MV-4-11 (cell line): ENCODE data around the gene PLEKHM2.
"Not testable (repeated sequence)": the region's sequence is repeated elsewhere in the genome, so short reads cannot be mapped to it uniquely, and the experiment has no call there.

ENCODE experiments used
- DNase-seq: peaks from one replicate; lab custom pipeline; 2025; lab: John Stamatoyannopoulos, UW

Gene PLEKHM2

GRCh38 chr1:15676688-15677661, 7.1 kb upstream of the PLEKHM2 start:
- DNase-seq, result no peak

GRCh38 chr1:15678578-15678977, 5.5 kb upstream of the PLEKHM2 start:
- DNase-seq, result peak; percentile 84

- no peak for DNase-seq
Observed at GRCh38 chr1:15680131-15680530, 4.0 kb upstream of the PLEKHM2 start.

DNA sequence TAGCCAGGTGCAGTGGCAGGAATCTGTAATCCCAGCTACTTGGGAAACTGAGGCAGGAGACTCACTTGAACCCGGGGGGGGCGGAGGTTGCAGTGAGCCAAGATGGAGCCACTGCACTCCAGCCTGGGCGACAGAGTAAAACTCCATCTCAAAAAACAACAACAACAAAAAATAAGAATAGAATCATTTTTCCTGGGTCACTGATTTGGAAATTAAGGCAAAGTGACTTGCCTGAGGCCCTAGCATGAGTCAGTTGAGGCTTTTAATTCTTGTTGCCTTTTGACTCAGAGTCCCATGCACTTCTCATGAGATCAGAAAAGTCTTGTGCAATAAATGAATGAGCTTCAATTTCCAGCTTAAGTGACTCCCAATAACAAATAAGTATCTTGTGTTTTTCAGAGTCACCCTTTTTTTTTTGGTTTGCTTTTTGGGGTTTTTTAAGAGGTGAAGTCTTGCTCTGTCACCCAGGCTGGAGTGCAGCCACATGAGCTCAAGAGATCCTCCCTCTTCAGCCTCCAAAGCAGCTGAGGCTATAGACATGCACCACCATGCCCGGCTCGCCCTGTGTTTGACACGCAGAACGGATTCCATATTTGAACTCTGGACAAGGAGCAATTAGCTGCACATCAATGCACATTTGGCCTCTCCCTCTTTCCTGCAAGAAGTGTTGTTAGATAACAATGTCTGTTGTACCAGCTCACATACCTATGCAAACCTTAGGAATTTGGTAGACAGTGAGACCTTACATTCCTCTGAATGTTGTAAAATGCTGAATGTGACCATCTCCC, 3.4 kb upstream of the PLEKHM2 start:
- DNase-seq, result peak; percentile 82

DNA sequence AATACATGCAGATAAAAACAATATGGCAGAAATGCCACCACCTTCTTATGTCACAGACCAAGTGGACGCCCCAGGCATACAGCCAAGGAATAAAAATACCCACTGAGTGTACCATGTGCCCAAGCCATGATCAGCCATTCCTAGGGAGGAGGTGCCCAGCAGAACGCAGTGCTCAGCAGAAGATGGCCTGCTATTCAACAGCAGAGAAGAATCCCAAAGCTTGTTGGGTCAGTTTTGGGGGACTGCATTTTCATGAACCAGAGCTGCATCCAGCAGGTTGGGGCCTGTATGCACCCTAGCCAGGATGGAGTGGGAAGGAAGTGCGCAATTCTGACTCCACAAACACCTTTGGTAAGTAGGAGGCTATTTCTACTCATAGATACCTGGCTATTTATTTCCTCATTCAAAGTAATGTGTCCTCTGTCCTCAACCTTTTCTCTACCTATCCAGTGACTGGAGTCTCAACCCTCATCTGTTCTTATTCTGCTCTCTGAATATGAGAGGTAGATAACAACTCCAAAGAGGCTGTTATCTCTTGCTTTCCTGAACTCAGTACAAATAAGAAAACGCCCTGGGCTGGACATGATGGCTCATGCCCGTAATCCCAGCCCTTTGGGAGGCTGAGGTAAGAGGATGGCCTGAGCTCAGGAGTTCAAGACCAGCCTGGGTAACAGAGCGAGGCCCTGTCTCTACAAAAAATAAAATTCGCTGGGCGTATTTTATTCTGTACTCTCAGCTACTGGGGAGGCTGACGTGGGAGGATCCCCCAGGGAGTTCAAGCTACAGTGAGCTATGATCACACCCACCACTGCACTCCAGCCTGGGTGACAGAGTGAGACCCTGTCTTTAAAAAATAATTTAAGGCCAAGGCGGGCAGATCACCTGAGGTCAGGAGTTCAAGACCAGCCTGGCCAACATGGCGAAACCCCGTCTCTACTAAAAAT, 2.5 kb upstream of the PLEKHM2 start:
- DNase-seq, result no peak

GRCh38 chr1:15682936-15683341, 1.2 kb upstream of the PLEKHM2 start:
- no peak for DNase-seq

- DNase-seq, result no peak
Observed at GRCh38 chr1:15683345-15684039, 628 bp upstream of the PLEKHM2 start.

- no peak for DNase-seq
Observed at GRCh38 chr1:15684468-15685291, 560 bp downstream of the PLEKHM2 start.

- no peak for DNase-seq
Observed at GRCh38 chr1:15685820-15686219, 1.7 kb downstream of the PLEKHM2 start.

DNA sequence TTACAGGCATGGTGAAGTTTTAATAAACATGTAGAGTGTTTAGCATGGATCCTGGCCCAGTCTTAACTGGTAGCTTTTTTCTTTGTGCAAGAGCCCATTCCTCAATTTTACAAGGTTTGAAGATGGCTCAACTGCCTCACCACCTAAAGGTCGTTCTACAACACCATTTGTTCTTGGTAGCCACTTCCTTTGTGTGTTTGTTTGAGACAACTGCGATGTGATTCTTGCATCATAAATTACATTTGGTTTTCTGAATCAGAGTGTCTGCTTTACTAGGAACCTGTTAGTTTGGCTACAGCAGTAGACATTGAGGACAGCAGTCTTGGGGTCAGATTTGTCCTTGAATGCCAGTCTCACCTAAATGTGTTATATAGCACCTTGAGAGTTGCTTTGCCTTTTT, 3.3 kb downstream of the PLEKHM2 start:
- DNase-seq, result peak; percentile 50

GRCh38 chr1:15690317-15690716, 6.2 kb downstream of the PLEKHM2 start:
- no peak for DNase-seq

DNA sequence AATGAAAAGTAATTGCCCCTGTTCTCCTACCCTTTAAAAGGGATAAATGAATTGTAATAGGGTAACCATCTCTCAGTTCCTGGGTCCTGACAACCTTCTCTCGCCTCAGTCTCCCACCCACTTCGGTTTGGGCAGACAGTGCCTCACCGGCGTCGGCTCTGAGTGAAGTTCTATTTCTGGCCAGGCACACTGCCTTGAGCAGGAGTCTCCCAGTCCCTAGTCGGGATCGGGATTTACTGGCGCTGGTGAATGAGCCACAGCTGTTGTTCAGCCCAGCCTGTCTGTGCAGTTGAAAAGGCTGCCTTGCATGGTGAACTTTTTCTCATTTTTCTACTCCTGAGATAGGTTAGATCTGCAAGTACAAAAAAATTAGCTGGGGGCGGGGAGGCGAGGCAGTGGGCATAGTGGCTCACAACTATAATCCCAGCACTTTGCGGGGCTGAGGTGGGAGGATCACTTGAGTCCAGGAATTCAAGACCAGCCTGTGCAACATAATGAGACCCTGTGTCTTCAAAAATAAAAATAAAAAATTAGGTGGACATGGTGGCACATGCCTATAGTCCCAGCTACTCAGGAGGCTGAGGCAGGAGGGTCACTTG, 7.4 kb downstream of the PLEKHM2 start:
- no peak for DNase-seq

GRCh38 chr1:15692121-15692682, 8.1 kb downstream of the PLEKHM2 start:
- DNase-seq, result no peak

DNA sequence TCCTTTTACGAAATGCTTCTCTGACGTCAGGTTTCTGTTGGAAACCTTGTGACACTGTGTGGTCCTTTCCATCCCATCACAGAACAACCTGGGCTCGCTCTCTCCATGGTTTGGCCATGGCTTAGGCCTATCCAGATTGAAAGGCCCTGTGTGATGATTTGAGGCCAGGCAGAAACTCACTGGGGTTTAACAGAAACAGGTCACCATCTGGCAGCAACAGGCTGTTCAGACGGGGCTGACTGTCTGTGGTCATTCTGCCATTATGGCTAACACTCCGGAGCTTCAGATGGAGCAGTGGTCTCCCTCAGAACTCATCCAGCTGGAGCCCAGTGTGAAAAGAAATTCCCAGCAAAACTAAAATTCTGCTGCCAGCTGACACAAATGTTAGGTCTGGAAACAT, 9.3 kb downstream of the PLEKHM2 start:
- no peak for DNase-seq

DNA sequence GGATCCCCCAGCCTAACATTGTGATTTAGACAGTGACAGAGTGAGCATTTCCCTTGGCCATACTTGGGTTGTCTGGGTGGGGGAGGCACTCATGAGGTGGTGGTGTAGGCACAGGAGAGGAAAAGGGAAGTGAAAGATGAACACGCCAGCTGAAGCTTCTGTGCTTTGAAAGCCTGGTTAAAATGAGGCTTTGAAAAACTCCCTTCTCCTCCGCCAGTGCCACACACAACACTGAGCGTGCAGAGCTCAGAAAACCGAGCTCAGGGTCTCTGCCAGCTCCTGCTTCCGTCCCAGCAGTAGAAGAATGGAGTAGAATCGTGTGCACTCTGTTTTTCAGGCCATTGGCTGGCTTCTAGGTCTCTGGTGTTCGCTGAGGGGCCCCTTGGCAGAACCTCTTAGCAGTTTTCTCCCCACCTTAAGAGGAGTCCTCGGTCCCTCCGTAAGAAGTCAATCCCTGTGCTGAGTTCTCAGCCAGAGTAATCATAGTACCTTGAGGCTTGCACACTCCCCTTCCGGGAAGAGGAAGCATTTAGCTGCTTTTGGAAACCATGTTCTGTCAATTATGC, 12.9 kb downstream of the PLEKHM2 start:
- peak; percentile 93 for DNase-seq

DNA sequence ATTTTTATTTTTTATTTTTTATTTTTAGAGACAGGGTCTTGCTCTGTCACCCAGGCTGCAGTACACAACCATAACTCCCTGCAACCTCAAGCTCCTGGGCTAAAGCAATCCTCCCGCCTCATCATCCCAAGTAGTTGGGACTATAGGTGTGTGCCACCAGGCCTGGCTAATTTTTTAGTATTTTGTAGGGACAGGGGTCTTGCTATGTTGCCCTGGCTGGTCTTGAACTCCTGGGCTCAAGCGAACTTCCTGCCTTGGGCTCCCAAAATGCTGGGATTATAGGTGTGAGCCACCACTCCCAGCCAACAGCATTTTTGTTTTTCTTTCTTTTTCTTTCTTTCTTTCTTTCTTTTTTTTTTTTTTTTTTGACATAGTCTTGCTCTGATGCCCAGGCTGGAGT, 14.1 kb downstream of the PLEKHM2 start:
- no peak for DNase-seq

DNA sequence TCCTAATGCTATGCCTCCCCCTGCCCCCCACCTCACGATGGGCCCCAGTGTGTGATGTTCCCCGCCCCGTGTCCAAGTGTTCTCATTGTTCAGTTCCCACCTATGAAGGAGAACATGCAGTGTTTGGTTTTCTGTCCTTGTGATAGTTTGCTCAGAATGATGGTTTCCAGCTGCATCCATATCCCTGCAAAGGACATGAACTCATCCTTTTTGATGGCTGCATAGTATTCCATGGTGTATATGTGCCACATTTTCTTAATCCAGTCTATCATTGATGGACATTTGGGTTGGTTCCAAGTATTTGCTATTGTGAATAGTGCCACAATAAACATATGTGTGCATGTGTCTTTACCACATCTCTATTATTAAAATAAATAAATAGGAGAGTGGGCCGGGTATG, 15.2 kb downstream of the PLEKHM2 start:
- not testable (repeated sequence) for DNase-seq

GRCh38 chr1:15700508-15700907, 16.4 kb downstream of the PLEKHM2 start:
- no peak for DNase-seq

GRCh38 chr1:15701784-15702183, 17.7 kb downstream of the PLEKHM2 start:
- DNase-seq, result no peak
